GM15510 (cell line): Measurements from ENCODE around the gene ABCA5.

Experiments
- POLR2A ChIP-seq: IDR thresholded peaks from 3 replicates; pipeline ENCODE4 v1.6.1; 2011; ENCODE audit warnings: borderline replicate concordance; ENCODE audit not compliant: insufficient read length; ENCODE audit errors: extremely low read depth

Gene ABCA5

GRCh38 chr17:69286257-69286656, 40.7 kb downstream of the ABCA5 start:
- no peak for TF ChIP-seq POLR2A

- TF ChIP-seq POLR2A: no peak
Observed at GRCh38 chr17:69284646-69285045, 42.3 kb downstream of the ABCA5 start.

- TF ChIP-seq POLR2A: no peak
Observed at GRCh38 chr17:69282002-69282401, 44.9 kb downstream of the ABCA5 start.

GRCh38 chr17:69275751-69276150, 51.2 kb downstream of the ABCA5 start:
- no peak for TF ChIP-seq POLR2A

- TF ChIP-seq POLR2A: no peak
Observed at GRCh38 chr17:69271023-69271422, 55.9 kb downstream of the ABCA5 start.

- TF ChIP-seq POLR2A: no peak
Observed at GRCh38 chr17:69269131-69269998, 57.6 kb downstream of the ABCA5 start.

- no peak for TF ChIP-seq POLR2A
Observed at GRCh38 chr17:69268543-69269014, 58.4 kb downstream of the ABCA5 start.

- TF ChIP-seq POLR2A: no peak
Observed at GRCh38 chr17:69267219-69267618, 59.7 kb downstream of the ABCA5 start.

GRCh38 chr17:69265873-69266272, 61.1 kb downstream of the ABCA5 start:
- TF ChIP-seq POLR2A: no peak

- TF ChIP-seq POLR2A: no peak
Observed at GRCh38 chr17:69254187-69254586, 72.7 kb downstream of the ABCA5 start.

GRCh38 chr17:69250641-69251040, 76.3 kb downstream of the ABCA5 start:
- TF ChIP-seq POLR2A: no peak

GRCh38 chr17:69246726-69247375, 80.1 kb downstream of the ABCA5 start:
- TF ChIP-seq POLR2A: no peak

GRCh38 chr17:69246202-69246601, 80.7 kb downstream of the ABCA5 start:
- TF ChIP-seq POLR2A: no peak

GRCh38 chr17:69245617-69246016, 81.3 kb downstream of the ABCA5 start:
- no peak for TF ChIP-seq POLR2A
